H9 (cell line): ENCODE results near the gene ARAP2. TPM values are rescaled to one million over a fixed set of nuclear protein-coding genes. Genes with fewer than 3 reads are reported as not detected.

Experiments
- DNase-seq: peaks from one replicate; pipeline ENCODE4 v3.0.0-alpha.2; 2017
- H2AFZ ChIP-seq: one replicate; pipeline ENCODE4 v1.6.1; 2013; ENCODE audit warnings: mild to moderate bottlenecking, low read length, control low read depth, moderate library complexity
- H2AK5ac ChIP-seq: 2 replicates; pipeline ENCODE4 v1.6.1; 2013; ENCODE audit warnings: low read length, control low read depth, mixed read lengths; ENCODE audit not compliant: insufficient read length
- H2BK120ac ChIP-seq: one replicate; pipeline ENCODE4 v1.6.1; 2013; ENCODE audit warnings: low read depth, mild to moderate bottlenecking, low read length, control low read depth, inconsistent platforms; ENCODE audit not compliant: poor library complexity, severe bottlenecking
- H2BK12ac ChIP-seq: 2 replicates; pipeline ENCODE4 v1.6.1; 2013; ENCODE audit warnings: low read length, control low read depth, mixed read lengths, low read depth; ENCODE audit not compliant: insufficient read length
- H2BK15ac ChIP-seq: 2 replicates; pipeline ENCODE4 v1.6.1; 2013; ENCODE audit warnings: low read depth, low read length, control low read depth
- H2BK20ac ChIP-seq: one replicate; pipeline ENCODE4 v1.6.1; 2013; ENCODE audit warnings: low read depth, mild to moderate bottlenecking, low read length, control low read depth, inconsistent platforms; ENCODE audit not compliant: poor library complexity, severe bottlenecking
- H2BK5ac ChIP-seq: 2 replicates; pipeline ENCODE4 v1.6.1; 2013; ENCODE audit warnings: low read length, control low read depth, mixed read lengths; ENCODE audit not compliant: insufficient read length
- H3K14ac ChIP-seq: 2 replicates; pipeline ENCODE4 v1.6.1; 2013; ENCODE audit warnings: low read length, control low read depth; ENCODE audit not compliant: insufficient read depth
- H3K18ac ChIP-seq: 2 replicates; pipeline ENCODE4 v1.6.1; 2013; ENCODE audit warnings: low read depth, mild to moderate bottlenecking, mixed read lengths, low read length, control low read depth; ENCODE audit not compliant: insufficient read length
- H3K23ac ChIP-seq: 2 replicates; pipeline ENCODE4 v1.6.1; 2013; ENCODE audit warnings: low read length, control low read depth, mixed read lengths, low read depth; ENCODE audit not compliant: insufficient read length
- H3K23me2 ChIP-seq: 2 replicates; pipeline ENCODE4 v1.6.1; 2013; ENCODE audit warnings: low read depth, mild to moderate bottlenecking, mixed read lengths, low read length, control low read depth; ENCODE audit not compliant: insufficient read length, poor library complexity, severe bottlenecking
- H3K27ac ChIP-seq: 2 replicates; pipeline ENCODE4 v1.5.1; 2013; ENCODE audit warnings: low read length, control low read depth, mixed read lengths, low read depth; ENCODE audit not compliant: insufficient read length
- H3K27me3 ChIP-seq: 2 replicates; pipeline ENCODE4 v1.6.1; 2013; ENCODE audit warnings: low read length, control low read depth, inconsistent platforms; ENCODE audit not compliant: insufficient read depth
- H3K4ac ChIP-seq: 2 replicates; pipeline ENCODE4 v1.6.1; 2013; ENCODE audit warnings: low read depth, mild to moderate bottlenecking, control low read depth, inconsistent platforms, low read length, moderate library complexity
- H3K4me1 ChIP-seq: 2 replicates; pipeline ENCODE4 v1.6.1; 2013; ENCODE audit warnings: low read length, control low read depth, inconsistent platforms; ENCODE audit not compliant: insufficient read depth
- H3K4me2 ChIP-seq: 2 replicates; pipeline ENCODE4 v1.6.1; 2013; ENCODE audit warnings: low read length, control low read depth, mixed read lengths; ENCODE audit not compliant: insufficient read length, insufficient read depth
- H3K56ac ChIP-seq: 2 replicates; pipeline ENCODE4 v1.6.1; 2013; ENCODE audit warnings: low read depth, mild to moderate bottlenecking, mixed read lengths, low read length, control low read depth; ENCODE audit not compliant: insufficient read length
- H3K79me1 ChIP-seq: 2 replicates; pipeline ENCODE4 v1.6.1; 2013; ENCODE audit warnings: low read depth, mild to moderate bottlenecking, moderate library complexity, low read length, control low read depth, inconsistent platforms; ENCODE audit not compliant: insufficient read depth, poor library complexity, severe bottlenecking
- H3K79me2 ChIP-seq: 2 replicates; pipeline ENCODE4 v1.6.1; 2013; ENCODE audit warnings: low read length, control low read depth, inconsistent platforms; ENCODE audit not compliant: insufficient read depth
- H3K9ac ChIP-seq: 2 replicates; pipeline ENCODE4 v1.6.1; 2013; ENCODE audit warnings: low read length, control low read depth, mixed read lengths; ENCODE audit not compliant: insufficient read length; ENCODE audit errors: extremely low read depth
- H3K9me3 ChIP-seq: one replicate; pipeline ENCODE4 v1.6.1; 2013; ENCODE audit warnings: low read depth, low read length, inconsistent platforms; ENCODE audit not compliant: control insufficient read depth
- H3T11ph ChIP-seq: one replicate; pipeline ENCODE4 v1.6.1; 2013; ENCODE audit warnings: mild to moderate bottlenecking, low read length, control low read depth, inconsistent platforms
- H4K20me1 ChIP-seq: one replicate; pipeline ENCODE4 v1.6.1; 2013; ENCODE audit not compliant: control insufficient read depth, insufficient read length, insufficient read depth
- H4K5ac ChIP-seq: 2 replicates; pipeline ENCODE4 v1.6.1; 2013; ENCODE audit warnings: low read depth, mild to moderate bottlenecking, mixed read lengths, low read length, control low read depth; ENCODE audit not compliant: insufficient read length
- H4K8ac ChIP-seq: replicated peaks from 2 replicates; pipeline ENCODE4 v1.6.1; 2013; ENCODE audit warnings: low read length, control low read depth, mixed read lengths, low read depth; ENCODE audit not compliant: insufficient read length
- H4K91ac ChIP-seq: 2 replicates; pipeline ENCODE4 v1.6.1; 2013; ENCODE audit warnings: low read depth, mild to moderate bottlenecking, moderate library complexity, mixed read lengths, low read length, control low read depth; ENCODE audit not compliant: insufficient read length
- H3K27ac Mint-ChIP-seq, 3 experiments: 2 replicates in 2 of 3; 3 replicates in 1 of 3; pipeline ENCODE4 v1.8.0; 2020 to 2021; ENCODE audit warnings: mixed read lengths in 3 of 3, mild to moderate bottlenecking in 1 of 3, moderate library complexity in 1 of 3
- H3K27me3 Mint-ChIP-seq: 2 replicates; pipeline ENCODE4 v1.8.0; 2021; ENCODE audit warnings: low read depth, mild to moderate bottlenecking, moderate library complexity, mixed read lengths
- H3K36me3 Mint-ChIP-seq, 3 experiments: 2 replicates in 2 of 3; 3 replicates in 1 of 3; pipeline ENCODE4 v1.8.0; 2020 to 2021; ENCODE audit warnings: low read depth in 3 of 3, mixed read lengths in 3 of 3; ENCODE audit not compliant: insufficient read depth in 1 of 3
- H3K4me1 Mint-ChIP-seq, 2 experiments: 2 replicates each; pipeline ENCODE4 v1.8.0; 2020; ENCODE audit warnings: mixed read lengths in 2 of 2
- H3K4me3 Mint-ChIP-seq, 2 experiments: 2 replicates in 1 of 2; 3 replicates in 1 of 2; pipeline ENCODE4 v1.8.0; 2020 to 2021; ENCODE audit warnings: mild to moderate bottlenecking in 2 of 2, mixed read lengths in 2 of 2, moderate library complexity in 1 of 2
- H3K9me3 Mint-ChIP-seq, 2 experiments: 2 replicates in 1 of 2; 3 replicates in 1 of 2; pipeline ENCODE4 v1.8.0; 2020; ENCODE audit warnings: mild to moderate bottlenecking in 2 of 2, mixed read lengths in 2 of 2, moderate library complexity in 1 of 2
- CTCF ChIP-seq: fragments of 200-600 bp; sonication (generic); conservative IDR thresholded peaks from 3 replicates; pipeline ENCODE4 v1.8.0; 2021; ENCODE audit warnings: antibody characterized with exemption, mild to moderate bottlenecking
- WGBS: extraction: QIAGEN DNeasy Blood & Tissue Kit; methylation state at CpG from one replicate; pipeline ENCODE4 v1.1.7; 2013; ENCODE audit warnings: missing lambda C conversion rate, low lambda C conversion rate, mixed read lengths; ENCODE audit not compliant: insufficient read length; ENCODE audit errors: extremely low coverage; 5-methylcytosine and 5-hydroxymethylcytosine counted together
- total RNA-seq: library from RNA; stranded (reverse); gene quantifications from 2 replicates; pipeline ENCODE4 v1.2.1, GENCODE V29; 2021

The ARAP2 gene
- total RNA-seq, 1 experiment from 2014 or later, result 6.3 TPM

GRCh38 chr4:36072529-36072928 lies 171.8 kb downstream of the ARAP2 start:
- H3K36me3 Mint-ChIP-seq, result no peaks in the 10 kb centered on the region
- Histone ChIP-seq H3K79me1 (no peaks in the 10 kb centered on the region), H2BK15ac (no peak overlapping the region), H3K4me2 (no peak overlapping the region), H2BK120ac (no peak overlapping the region), H3K9me3 (no peaks in the 10 kb centered on the region), H3K14ac (no peak overlapping the region), H3K4me1 (no peaks in the 10 kb centered on the region), H3K23ac (no peak overlapping the region), H2AK5ac (no peak overlapping the region), H3K79me2 (no peaks in the 10 kb centered on the region; the same call in 1 of the 2 replicates), H3K9ac (no peak overlapping the region), H3K56ac (no peak overlapping the region), H3T11ph (no peak overlapping the region), H3K23me2 (no peaks in the 10 kb centered on the region), H4K20me1 (no peaks in the 10 kb centered on the region), H3K27ac (no peak overlapping the region), H2BK20ac (no peak overlapping the region), H3K4ac (no peak overlapping the region), H2AFZ (no peak overlapping the region), H4K91ac (no peak overlapping the region), H3K27me3 (no peaks in the 10 kb centered on the region), H2BK12ac (no peak overlapping the region), H4K5ac (no peak overlapping the region), H2BK5ac (no peak overlapping the region), H3K18ac (no peak overlapping the region), H4K8ac (no peak overlapping the region)
- H3K9me3 Mint-ChIP-seq, result no peaks in the 10 kb centered on the region
- TF ChIP-seq CTCF, result no peak
- H3K4me3 Mint-ChIP-seq, result no peak overlapping the region
- H3K27me3 Mint-ChIP-seq, result no peaks in the 10 kb centered on the region
- no CpG with 5 or more reads among the region's 3 CpGs for WGBS
- DNase-seq, result no peak
- H3K4me1 Mint-ChIP-seq, result no peaks in the 10 kb centered on the region
- no peak overlapping the region for H3K27ac Mint-ChIP-seq
